ENCODE results near the gene LONP1. TPM values are rescaled to one million over a fixed set of nuclear protein-coding genes. Genes with fewer than 3 reads are reported as not detected.

The LONP1 gene
- total RNA-seq, 1 donor from 2014 or later: 98.5 TPM

GRCh38 chr19:5697890-5698634 is 21.9 kb downstream of the LONP1 start:
- no peaks in the 10 kb centered on the region for H3K27me3 Mint-ChIP-seq (ENCODE audit: unreplicated experiment)
- H3K4me3 Mint-ChIP-seq (ENCODE audit: unreplicated experiment): no peak overlapping the region
- peaks cover 5% of the 10 kb centered on the region for H3K9me3 Mint-ChIP-seq (ENCODE audit: unreplicated experiment)
- peaks cover under 1% of the 10 kb centered on the region for H3K4me1 Mint-ChIP-seq (ENCODE audit: low read depth, unreplicated experiment)
- DNase-seq: peak; percentile 79
- H3K27ac Mint-ChIP-seq (ENCODE audit: unreplicated experiment): peak overlapping the region; percentile 86
- no peaks in the 10 kb centered on the region for H3K36me3 Mint-ChIP-seq (ENCODE audit: unreplicated experiment)
- no peak for TF ChIP-seq CTCF (IDR thresholded peaks at IDR 0.05; ENCODE audit: partially characterized antibody, unreplicated experiment)

GRCh38 chr19:5697022-5697889 is 22.7 kb downstream of the LONP1 start:
- no peak overlapping the region for H3K4me3 Mint-ChIP-seq (ENCODE audit: unreplicated experiment)
- H3K27ac Mint-ChIP-seq (ENCODE audit: unreplicated experiment): peak overlapping the region; percentile 79
- no peaks in the 10 kb centered on the region for H3K27me3 Mint-ChIP-seq (ENCODE audit: unreplicated experiment)
- no peaks in the 10 kb centered on the region for H3K36me3 Mint-ChIP-seq (ENCODE audit: unreplicated experiment)
- H3K9me3 Mint-ChIP-seq (ENCODE audit: unreplicated experiment): peaks cover 7% of the 10 kb centered on the region
- DNase-seq: peak; percentile 42
- H3K4me1 Mint-ChIP-seq (ENCODE audit: low read depth, unreplicated experiment): no peaks in the 10 kb centered on the region
- TF ChIP-seq CTCF (IDR thresholded peaks at IDR 0.05; ENCODE audit: partially characterized antibody, unreplicated experiment): no peak

GRCh38 chr19:5696196-5697021 is 23.5 kb downstream of the LONP1 start:
- peaks cover 7% of the 10 kb centered on the region for H3K9me3 Mint-ChIP-seq (ENCODE audit: unreplicated experiment)
- no peaks in the 10 kb centered on the region for H3K27me3 Mint-ChIP-seq (ENCODE audit: unreplicated experiment)
- H3K27ac Mint-ChIP-seq (ENCODE audit: unreplicated experiment): peak overlapping the region; percentile 75
- no peak for TF ChIP-seq CTCF (IDR thresholded peaks at IDR 0.05; ENCODE audit: partially characterized antibody, unreplicated experiment)
- H3K36me3 Mint-ChIP-seq (ENCODE audit: unreplicated experiment): no peaks in the 10 kb centered on the region
- H3K4me1 Mint-ChIP-seq (ENCODE audit: low read depth, unreplicated experiment): no peaks in the 10 kb centered on the region
- DNase-seq: no peak
- no peak overlapping the region for H3K4me3 Mint-ChIP-seq (ENCODE audit: unreplicated experiment)

- no peak for TF ChIP-seq CTCF (IDR thresholded peaks at IDR 0.05; ENCODE audit: partially characterized antibody, unreplicated experiment)
- H3K36me3 Mint-ChIP-seq (ENCODE audit: unreplicated experiment): no peaks in the 10 kb centered on the region
- no peak overlapping the region for H3K4me3 Mint-ChIP-seq (ENCODE audit: unreplicated experiment)
- no peaks in the 10 kb centered on the region for H3K4me1 Mint-ChIP-seq (ENCODE audit: low read depth, unreplicated experiment)
- peaks cover 9% of the 10 kb centered on the region for H3K9me3 Mint-ChIP-seq (ENCODE audit: unreplicated experiment)
- H3K27me3 Mint-ChIP-seq (ENCODE audit: unreplicated experiment): peaks cover under 1% of the 10 kb centered on the region
- H3K27ac Mint-ChIP-seq (ENCODE audit: unreplicated experiment): peak overlapping the region; percentile 66
- peak; percentile 50 for DNase-seq
Measured at GRCh38 chr19:5695649-5696195, 24.2 kb downstream of the LONP1 start.
